ENCODE measurements around the gene VAMP3. TPM values are rescaled to one million over a fixed set of nuclear protein-coding genes. Genes with fewer than 3 reads are reported as not detected.

The VAMP3 gene
- total RNA-seq, 4 donors from 2014 or later: 81.1 to 91.8 (median 85.5) TPM

- H3K4me3 ChIP-seq: no peak overlapping the region
- TF ChIP-seq CTCF (IDR thresholded peaks at IDR 0.05) (no peak), EP300 (IDR thresholded peaks at IDR 0.05; ENCODE audit: low read depth) (no peak), POLR2A (IDR thresholded peaks at IDR 0.05) (no peak), POLR2AphosphoS5 (IDR thresholded peaks at IDR 0.05) (no peak)
- no peaks in the 10 kb centered on the region for H3K4me1 ChIP-seq
- intact Hi-C loops (cut with DNase I; ENCODE audit: low total_unique reads) (no loop called here), in situ Hi-C loops (cut with MboI; ENCODE audit: low pct_ligation_motif_present in 1 of 4, low pct_unique_long_range_greater_than_20kb in 1 of 4, low sequenced_read_pairs in 3 of 4) (no loop called here)
- no peak overlapping the region for H3K27ac ChIP-seq
- no peaks in the 10 kb centered on the region for H3K27me3 ChIP-seq
- WGBS, 2 donors (ENCODE audit: low coverage in 1 of 2): 96% methylated on average over 5 of the region's 5 CpGs; no CpG with 5 or more reads in 1 of the 2 donors
- no peaks in the 10 kb centered on the region for H3K9me3 ChIP-seq
- H3K36me3 ChIP-seq: no peaks in the 10 kb centered on the region
- DNase-seq: no peak
Measured at GRCh38 chr1:7729761-7730160, 41.3 kb upstream of the VAMP3 start.

GRCh38 chr1:7732331-7732730 lies 38.8 kb upstream of the VAMP3 start:
- no peaks in the 10 kb centered on the region for H3K36me3 ChIP-seq
- intact Hi-C loops (cut with DNase I; ENCODE audit: low total_unique reads): no loop called here

GRCh38 chr1:7733276-7733675 lies 37.8 kb upstream of the VAMP3 start:
- no peak for DNase-seq
- Histone ChIP-seq H3K36me3 (no peaks in the 10 kb centered on the region), H3K4me3 (no peak overlapping the region), H3K4me1 (no peaks in the 10 kb centered on the region), H3K9me3 (no peaks in the 10 kb centered on the region), H3K27ac (no peak overlapping the region), H3K27me3 (no peaks in the 10 kb centered on the region)
- 70 to 74% methylated on average over 2 of the region's 2 CpGs for WGBS, 2 donors (ENCODE audit: low coverage in 1 of 2)
- in situ Hi-C loops (cut with MboI; ENCODE audit: low pct_ligation_motif_present in 1 of 4, low pct_unique_long_range_greater_than_20kb in 1 of 4, low sequenced_read_pairs in 3 of 4) (no loop called here), intact Hi-C loops (cut with DNase I; ENCODE audit: low total_unique reads) (no loop called here)
- TF ChIP-seq POLR2AphosphoS5 (IDR thresholded peaks at IDR 0.05) (no peak), EP300 (IDR thresholded peaks at IDR 0.05; ENCODE audit: low read depth) (no peak), CTCF (IDR thresholded peaks at IDR 0.05) (no peak), POLR2A (IDR thresholded peaks at IDR 0.05) (no peak)

More at GRCh38 chr1:7732331-7732730, 38.8 kb upstream of the VAMP3 start:
- no peaks in the 10 kb centered on the region for H3K27me3 ChIP-seq
- no peak for DNase-seq
- no peaks in the 10 kb centered on the region for H3K4me1 ChIP-seq
- 93% methylated on average over 19 of the region's 19 CpGs; no CpG with 5 or more reads in 1 of the 2 donors for WGBS, 2 donors (ENCODE audit: low coverage in 1 of 2)
- no peak overlapping the region for H3K27ac ChIP-seq
- in situ Hi-C loops (cut with MboI; ENCODE audit: low pct_ligation_motif_present in 1 of 4, low pct_unique_long_range_greater_than_20kb in 1 of 4, low sequenced_read_pairs in 3 of 4): no loop called here
- no peaks in the 10 kb centered on the region for H3K9me3 ChIP-seq
- no peak overlapping the region for H3K4me3 ChIP-seq
- no peak for TF ChIP-seq POLR2AphosphoS5 (IDR thresholded peaks at IDR 0.05)
- TF ChIP-seq POLR2A (IDR thresholded peaks at IDR 0.05): no peak
- no peak for TF ChIP-seq EP300 (IDR thresholded peaks at IDR 0.05; ENCODE audit: low read depth)

GRCh38 chr1:7738044-7738443 lies 33.1 kb upstream of the VAMP3 start:
- Histone ChIP-seq H3K4me1 (no peaks in the 10 kb centered on the region), H3K36me3 (no peaks in the 10 kb centered on the region), H3K27me3 (no peaks in the 10 kb centered on the region), H3K4me3 (no peak overlapping the region), H3K9me3 (no peaks in the 10 kb centered on the region), H3K27ac (no peak overlapping the region)
- DNase-seq: no peak
- intact Hi-C loops (cut with DNase I; ENCODE audit: low total_unique reads): no loop called here
- in situ Hi-C loops (cut with MboI; ENCODE audit: low pct_ligation_motif_present in 1 of 4, low pct_unique_long_range_greater_than_20kb in 1 of 4, low sequenced_read_pairs in 3 of 4): no loop called here
- TF ChIP-seq CTCF (IDR thresholded peaks at IDR 0.05) (no peak), POLR2AphosphoS5 (IDR thresholded peaks at IDR 0.05) (no peak), POLR2A (IDR thresholded peaks at IDR 0.05) (no peak), EP300 (IDR thresholded peaks at IDR 0.05; ENCODE audit: low read depth) (no peak)
- WGBS, 2 donors (ENCODE audit: low coverage in 1 of 2): 83 to 100% methylated on average over 4 to 6 of the region's 6 CpGs

- H3K27me3 ChIP-seq: no peaks in the 10 kb centered on the region
- no peak overlapping the region for H3K27ac ChIP-seq
- WGBS, 2 donors (ENCODE audit: low coverage in 1 of 2): 85 to 86% methylated on average over 5 to 6 of the region's 6 CpGs
- no peaks in the 10 kb centered on the region for H3K4me1 ChIP-seq
- H3K4me3 ChIP-seq: no peak overlapping the region
- H3K36me3 ChIP-seq: no peaks in the 10 kb centered on the region
- intact Hi-C loops (cut with DNase I; ENCODE audit: low total_unique reads): no loop called here
- TF ChIP-seq CTCF (IDR thresholded peaks at IDR 0.05) (no peak), POLR2A (IDR thresholded peaks at IDR 0.05) (no peak), EP300 (IDR thresholded peaks at IDR 0.05; ENCODE audit: low read depth) (no peak), POLR2AphosphoS5 (IDR thresholded peaks at IDR 0.05) (no peak)
- no peak for DNase-seq
- in situ Hi-C loops (cut with MboI; ENCODE audit: low pct_ligation_motif_present in 1 of 4, low pct_unique_long_range_greater_than_20kb in 1 of 4, low sequenced_read_pairs in 3 of 4): loop anchor here in 2 of 4 donors (10.0 kb wide), 1 partner anchor 69 kb away; no protein-coding TSS in a partner anchor
- no peaks in the 10 kb centered on the region for H3K9me3 ChIP-seq
Measured at GRCh38 chr1:7743346-7743745, 27.8 kb upstream of the VAMP3 start.

All from transverse colon (tissue), 4 donors.